IMR-90 (cell line): ENCODE data around the gene GMEB2.

Experiments
- NFE2L2 ChIP-seq: fragments of 150-350 bp; IDR thresholded peaks from 2 replicates; pipeline ENCODE4 v1.6.1; 2016; ENCODE audit warnings: low read depth, mild to moderate bottlenecking, low read length
- POLR2A ChIP-seq: IDR thresholded peaks from 2 replicates; pipeline ENCODE4 v1.6.1; 2012; ENCODE audit warnings: mild to moderate bottlenecking, low read depth, low read length

DNA sequence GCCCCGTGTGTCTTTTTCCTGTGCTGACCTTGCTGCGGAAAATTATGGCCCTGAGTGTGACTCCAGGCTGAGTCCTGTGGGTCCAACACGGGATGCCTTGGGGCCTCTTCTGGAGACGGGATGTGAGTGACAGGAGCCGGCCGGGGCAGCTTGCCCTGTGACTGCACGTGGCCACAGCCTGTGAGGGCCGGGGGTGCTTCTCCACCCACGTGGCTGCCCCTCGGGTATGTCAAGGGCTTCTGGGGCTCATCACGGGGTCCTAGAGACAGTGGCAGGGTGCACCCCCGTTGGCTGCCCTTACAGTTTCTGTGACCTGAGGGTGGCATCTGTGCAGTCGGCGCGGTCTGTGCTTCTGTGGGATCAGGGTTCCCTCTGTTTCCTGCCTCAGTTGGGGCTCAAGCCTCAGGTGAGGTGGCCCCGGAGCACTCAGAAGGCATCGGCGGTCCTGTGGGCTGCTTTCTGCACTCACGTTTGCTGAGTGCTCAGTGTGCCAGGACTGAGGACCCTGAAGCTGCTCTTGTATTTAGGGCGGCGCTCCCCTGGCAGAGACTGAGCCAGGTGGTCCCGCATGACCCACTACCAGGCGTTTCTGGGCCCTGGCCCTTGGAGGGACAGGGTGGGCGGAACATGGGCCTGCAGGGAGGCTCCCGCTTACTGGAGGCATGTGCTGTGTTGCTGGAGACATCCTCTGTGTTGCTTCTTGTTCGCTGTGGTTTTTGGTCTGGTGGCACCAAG lies 36.6 kb upstream of the GMEB2 start:
- no peak for TF ChIP-seq NFE2L2
- TF ChIP-seq POLR2A = no peak
